Activated naive CD4-positive, alpha-beta T cell (primary cell): ENCODE results near the gene NOD1.
"Not testable (repeated sequence)": the region's sequence is repeated elsewhere in the genome, so short reads cannot be mapped to it uniquely, and the experiment has no call there.

Experiments
- DNase-seq, 4 experiments: peaks; one replicate each; lab custom pipeline; 2025; lab: John Stamatoyannopoulos, UW

NOD1 gene

DNA sequence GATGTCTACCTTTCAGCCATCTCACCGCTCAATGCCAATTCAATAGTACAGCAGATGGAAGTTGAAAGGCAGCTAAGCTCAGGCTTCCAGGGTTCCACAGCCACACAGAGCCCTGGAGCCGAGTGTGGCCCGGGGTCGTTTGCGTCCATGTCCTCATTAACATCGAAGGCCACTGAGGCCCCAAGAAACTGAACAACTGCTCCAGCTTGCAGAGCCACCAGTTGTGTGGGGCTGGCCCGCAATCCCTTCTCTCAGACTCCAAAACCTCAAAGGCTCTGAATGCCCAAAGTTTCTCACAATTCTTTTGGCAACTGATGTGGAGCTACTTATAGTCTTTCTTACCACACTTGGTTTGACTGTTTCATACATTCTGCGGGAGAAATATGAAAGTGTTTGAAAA, 31.1 kb downstream of the NOD1 start:
- DNase-seq, result no peak

DNA sequence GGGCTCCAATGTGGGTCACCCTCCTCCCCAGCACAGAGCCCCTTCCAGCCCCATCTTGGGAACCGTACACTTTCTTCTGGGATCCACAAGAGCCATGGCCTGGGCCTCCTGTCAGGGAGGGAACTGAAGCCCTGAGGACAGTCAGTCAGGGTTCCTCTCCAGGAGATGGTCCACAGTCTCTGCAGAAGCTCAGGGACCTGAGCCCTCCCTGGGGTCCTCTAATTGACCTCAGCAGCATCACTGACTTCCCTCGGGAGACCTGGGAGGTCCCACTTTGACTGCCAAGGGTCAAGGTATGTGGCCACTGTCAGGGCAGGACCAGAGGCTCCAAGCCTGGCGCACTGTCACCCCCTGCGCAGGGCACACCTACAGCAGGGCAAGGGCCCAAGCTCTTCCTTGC, 32.3 kb downstream of the NOD1 start:
- DNase-seq, result no peak

DNA sequence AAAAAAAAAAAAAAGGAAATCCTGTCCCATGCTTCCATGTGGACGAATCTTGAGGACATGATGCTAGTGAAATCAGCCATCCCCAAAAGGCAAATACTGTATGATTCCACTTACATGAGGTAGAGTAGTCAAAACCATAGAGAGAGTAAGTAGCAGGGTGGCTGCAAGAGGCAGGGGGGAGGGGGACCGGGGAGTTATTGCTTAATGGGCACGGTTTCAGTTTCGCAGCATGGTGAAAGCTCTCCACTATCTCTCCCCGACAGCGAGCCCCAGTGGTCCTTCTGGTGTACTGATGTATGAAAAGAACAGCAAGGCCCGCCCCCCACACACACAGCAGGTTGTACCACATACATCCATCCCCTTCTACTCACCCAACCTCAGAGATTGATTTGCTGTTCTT, 32.8 kb downstream of the NOD1 start:
- peak in 3 of 4 experiments; percentile 12 to 62 (median 30) for DNase-seq

DNA sequence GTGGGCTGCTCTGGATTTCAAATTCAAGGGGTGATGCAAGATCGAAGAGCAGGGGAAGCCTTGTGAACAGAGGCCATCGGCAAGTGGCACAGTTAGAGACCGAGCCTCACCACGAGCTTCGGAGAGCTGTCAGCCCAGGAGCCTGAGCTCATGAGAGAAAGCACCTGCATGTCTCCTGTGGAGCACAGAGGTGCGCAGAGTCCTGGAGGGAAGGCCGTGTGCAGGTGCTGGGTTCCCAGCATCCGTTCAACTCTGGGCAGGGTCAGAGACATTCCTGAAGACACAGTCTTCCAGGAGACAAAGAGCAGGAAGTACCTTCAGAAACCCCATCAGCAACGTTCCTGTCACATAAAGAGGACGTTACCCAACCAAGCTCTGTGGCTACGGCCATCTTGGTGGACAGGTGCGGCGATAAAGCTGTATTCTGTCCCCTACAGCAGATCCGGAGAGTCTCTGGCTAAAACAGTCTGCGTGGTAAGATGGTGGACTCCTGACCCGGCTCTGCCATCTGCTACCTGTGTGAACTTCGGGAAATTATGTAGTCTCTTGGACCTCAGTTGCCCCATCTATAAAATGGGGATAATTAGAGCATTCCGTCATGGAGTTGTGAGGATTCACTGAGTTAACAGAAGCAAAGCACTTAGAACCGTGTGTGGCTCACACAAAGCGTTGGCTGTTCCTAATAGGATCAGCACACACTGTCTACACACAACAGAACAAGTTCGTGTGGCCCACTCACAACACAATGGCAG, 40.6 kb downstream of the NOD1 start:
- DNase-seq, result no peak

DNA sequence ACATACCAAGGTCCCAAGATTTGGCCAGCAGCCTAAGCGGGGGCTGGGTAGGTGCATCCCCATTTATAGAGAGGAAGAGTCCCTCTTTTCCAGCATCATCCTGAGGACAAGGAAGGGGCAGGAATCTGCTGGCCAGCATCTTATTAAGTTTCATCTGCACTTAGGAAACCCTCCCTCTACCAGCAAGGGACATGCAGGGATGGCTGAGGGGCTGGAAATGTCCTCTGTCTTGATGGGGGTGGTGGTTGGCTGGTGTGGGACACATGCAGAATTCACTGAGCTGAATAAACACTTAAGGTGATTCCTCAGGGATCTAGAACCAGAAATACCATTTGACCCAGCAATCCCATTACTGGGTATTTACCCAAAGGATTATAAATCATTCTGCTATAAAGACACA, 42.1 kb downstream of the NOD1 start:
- no peak for DNase-seq

DNA sequence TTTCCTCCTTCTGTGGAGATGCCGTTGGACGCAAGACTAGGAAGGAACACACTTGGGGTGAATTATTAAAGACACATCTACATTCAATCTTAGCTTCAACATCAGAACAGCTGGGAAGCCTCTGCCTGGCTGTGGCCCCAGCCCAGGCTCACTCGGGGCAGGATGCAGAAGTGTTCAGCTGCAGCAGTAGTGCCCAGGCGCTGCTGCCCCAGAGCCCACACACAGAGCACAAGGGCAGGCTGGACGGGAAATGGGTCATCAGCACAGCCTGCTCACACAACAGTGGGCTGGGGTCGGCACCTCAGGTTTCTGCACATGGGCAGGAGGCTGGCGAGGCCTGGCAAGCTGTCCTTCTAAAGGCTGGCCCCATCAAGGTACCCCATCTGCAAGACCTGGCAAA, 42.5 kb downstream of the NOD1 start:
- no peak for DNase-seq

DNA sequence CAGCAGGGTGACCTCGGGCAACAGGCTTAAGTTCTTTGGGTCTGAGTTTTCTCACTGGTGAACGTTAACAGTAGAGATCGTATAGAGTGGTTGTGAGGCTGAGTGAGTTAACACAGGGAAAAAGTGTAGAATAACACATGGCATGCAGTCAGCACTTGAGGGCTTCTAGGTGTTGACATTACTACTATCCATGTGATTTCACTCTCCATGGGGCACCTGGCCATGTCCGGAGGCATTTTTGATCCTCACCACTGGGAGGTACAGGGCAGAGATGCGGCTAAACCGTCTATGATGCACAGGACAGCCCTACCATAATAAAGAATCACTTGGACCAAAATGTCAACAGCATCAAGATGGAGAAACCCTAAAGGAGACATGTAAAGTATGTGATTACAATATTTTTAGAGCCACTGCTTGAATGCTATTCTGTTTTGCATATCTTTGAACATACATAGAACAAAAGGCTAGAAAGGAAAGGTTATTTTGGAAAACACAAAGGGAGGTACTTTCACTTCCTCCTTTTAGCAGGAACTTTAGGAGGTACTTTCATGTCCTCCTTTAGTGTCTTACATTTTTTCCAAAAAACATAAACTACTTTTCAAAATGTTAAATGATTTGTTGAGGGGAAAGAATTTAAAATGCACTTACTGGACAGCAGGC, 44.3 kb downstream of the NOD1 start:
- no peak for DNase-seq

DNA sequence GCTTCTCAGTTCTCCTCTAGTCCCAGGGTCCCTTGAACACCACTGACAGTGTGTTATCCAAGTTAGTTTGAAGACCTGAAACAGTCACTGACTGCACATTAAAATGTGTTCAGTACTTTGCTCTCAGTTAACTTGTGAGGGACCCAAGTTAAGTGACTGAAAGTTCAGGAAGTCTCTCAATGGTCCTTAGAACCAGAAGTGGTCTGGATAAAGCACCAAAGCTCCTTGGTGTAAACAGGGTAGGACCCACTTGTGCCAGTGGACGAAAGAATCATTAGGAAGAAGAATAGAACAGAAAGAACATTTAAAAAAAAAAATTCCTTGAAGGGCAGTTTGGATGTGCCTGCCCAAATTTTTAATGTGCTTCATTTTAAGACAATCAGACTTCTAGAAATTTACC, 45.1 kb downstream of the NOD1 start:
- no peak for DNase-seq

DNA sequence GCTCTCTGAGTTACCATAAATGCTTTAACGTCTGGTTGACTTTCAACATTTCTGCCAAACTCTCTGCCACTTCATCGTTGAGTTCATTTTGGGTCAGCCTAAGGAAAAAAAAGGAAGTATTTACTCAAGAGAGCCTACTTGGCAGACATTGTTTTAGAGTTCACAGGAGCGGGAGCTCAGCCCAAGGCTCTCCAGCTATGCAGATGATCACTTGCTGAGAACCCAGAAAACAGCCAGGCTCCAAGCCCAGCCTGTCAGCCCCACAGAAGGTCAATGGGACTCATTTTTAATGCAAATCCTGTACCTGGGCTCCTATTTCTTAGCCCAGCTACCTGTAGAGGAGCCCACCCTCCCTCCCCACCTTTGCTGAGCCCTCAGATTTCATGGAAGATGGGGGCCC, 45.5 kb downstream of the NOD1 start:
- DNase-seq, result no peak

DNA sequence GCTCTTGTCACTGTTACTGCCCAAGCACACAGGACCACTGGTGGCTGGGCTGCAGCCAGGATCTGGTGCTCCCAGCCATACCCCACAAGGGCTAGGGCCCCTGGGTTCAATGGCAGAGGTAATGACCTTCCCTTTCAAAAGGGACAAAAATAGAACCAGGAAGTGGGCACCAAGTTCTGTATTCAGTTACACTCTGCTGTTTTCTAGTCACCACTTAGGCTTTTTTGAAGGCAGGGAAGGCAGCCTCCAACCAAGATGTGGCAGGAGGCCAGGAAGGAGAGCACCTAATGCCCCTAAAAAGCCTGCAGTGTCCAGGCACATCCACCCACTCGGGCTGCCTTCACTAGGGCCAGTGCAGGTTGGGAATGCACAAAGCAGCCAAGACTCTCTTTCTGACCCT, 47.8 kb downstream of the NOD1 start:
- no peak for DNase-seq

DNA sequence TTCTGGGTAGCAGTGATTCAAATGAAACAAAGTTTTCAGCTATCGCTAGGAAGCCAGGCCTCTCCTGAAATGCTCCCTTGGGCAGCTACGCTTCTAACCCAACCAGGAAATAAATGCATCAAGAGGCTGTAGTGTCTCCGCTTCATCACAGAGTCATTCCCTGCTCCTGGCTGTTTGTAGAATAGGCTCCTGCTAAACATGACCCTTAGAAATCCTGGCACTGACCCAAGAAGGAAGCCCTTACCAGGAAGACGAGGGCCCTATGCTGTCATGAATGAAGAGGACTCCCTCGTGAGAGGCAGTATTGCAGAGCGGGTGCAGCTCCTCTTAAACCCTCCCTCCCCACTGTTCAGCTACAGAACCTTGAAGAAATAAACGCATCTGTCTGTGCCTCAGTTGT, 48.3 kb downstream of the NOD1 start:
- DNase-seq, result no peak

DNA sequence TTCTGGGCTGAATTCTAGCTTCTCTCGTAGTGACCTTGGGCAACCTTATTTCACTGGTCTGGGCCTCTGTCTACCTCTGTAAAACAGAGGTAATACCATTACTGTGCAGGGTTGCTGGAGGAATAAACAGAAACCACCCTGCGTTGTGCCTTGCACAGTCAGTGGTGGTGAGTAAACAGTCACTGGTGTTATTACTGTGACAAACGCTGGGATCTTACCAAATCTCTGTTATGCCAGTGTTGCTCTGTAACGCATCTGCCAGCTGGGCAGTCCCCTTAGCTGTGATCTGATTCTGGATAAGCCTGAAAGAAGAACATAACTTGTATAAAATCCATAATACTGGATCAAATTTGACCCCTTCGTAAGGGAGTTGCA, 49.4 kb downstream of the NOD1 start:
- DNase-seq, result no peak

DNA sequence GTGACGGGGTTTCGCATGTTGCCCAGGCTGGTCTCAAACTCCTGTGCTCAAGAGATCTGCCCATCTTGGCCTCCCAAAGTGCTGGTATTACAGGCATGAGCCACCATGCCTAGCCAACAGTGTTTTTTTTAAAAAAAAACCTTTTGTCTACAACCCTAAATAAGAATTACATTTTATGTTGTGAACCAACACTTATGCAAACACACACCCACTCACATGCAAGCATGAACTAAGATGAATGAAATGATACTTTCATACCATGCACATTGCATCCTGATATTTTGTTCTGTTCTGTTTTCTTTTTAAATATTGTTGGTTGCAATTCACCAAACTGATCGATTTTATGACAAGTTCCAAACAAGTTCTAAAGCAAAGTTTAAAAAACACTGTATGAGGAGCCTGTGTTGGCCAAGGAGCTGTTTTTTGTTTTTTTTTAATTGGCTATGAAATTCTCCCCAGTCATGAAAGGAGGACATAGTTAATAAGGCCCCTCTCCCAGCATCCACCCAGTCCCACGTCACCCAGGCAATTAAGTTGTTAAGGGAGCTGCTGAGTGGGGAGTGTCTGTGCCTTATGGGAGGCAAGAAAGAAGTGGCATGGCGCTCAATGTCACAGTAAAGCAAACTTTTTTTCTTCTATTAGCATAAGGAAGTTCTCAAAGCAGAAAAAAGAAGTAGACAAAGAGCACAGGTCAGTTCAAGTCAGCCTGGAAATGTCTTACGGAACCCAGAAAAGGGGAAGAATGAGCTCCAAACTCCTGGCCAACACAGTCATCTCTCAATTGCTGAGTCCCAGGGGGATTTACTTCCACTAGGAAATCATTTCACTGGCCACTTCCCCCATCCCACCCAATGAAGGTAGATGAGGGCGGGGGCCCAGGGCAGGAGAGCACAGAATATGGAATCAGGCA, 50.1 kb downstream of the NOD1 start:
- no peak for DNase-seq

DNA sequence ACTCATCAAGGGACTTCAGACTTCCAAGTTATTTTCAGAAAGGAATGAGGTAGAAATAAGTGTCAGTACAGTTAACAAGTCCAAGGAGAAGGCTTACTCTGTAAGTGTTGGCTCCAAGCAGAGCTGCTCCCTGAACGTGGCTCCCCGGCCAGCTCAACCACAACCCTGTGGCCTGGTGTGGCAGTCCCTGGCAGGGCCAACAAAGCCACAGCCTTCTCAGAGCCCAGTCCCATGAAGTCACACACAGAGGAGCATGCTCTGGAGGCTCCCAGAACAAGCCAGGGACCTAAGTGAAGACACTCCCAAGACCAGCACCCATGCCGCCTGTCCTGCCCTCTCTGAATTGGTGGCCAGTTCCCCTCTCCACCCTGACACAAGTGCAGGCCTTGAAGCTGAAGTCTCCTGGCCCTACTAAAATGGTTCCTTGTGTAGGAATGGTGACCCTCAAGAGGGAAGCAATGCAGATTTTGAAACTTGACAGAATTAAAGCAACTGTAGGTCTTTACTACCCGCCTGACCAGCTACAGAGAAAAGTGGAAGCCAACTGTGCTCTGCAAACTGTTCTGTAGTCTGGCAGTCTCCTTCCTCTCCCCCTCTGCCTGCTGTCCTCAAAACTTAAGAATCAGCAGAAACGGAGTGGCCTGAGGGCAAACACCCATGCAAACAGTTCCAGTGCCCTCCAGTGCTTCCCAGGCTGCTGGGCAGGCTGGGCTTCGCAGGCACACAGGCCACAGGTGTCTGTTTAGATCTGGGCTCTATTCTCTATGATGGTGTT, 51.1 kb downstream of the NOD1 start:
- no peak for DNase-seq

DNA sequence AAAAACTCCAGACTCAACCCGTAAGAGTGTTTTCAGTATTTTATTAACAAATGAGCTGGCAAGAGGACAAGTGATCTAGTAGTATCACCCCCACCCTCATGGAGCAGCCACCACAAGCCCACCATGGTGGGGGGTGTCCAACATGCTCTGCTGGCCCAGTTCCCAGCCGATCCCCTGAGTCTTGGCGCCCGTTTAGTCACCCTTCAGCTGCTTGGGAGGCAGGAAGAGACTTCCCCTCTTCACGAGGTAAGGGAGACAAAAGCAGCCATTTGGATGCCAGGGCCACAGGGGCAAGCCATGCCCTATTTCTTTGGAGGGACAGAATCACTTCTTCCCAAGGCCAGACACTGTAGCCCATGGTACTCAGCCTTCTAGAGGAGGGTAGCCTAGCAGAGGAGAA, 54.1 kb downstream of the NOD1 start:
- DNase-seq, result no peak

DNA sequence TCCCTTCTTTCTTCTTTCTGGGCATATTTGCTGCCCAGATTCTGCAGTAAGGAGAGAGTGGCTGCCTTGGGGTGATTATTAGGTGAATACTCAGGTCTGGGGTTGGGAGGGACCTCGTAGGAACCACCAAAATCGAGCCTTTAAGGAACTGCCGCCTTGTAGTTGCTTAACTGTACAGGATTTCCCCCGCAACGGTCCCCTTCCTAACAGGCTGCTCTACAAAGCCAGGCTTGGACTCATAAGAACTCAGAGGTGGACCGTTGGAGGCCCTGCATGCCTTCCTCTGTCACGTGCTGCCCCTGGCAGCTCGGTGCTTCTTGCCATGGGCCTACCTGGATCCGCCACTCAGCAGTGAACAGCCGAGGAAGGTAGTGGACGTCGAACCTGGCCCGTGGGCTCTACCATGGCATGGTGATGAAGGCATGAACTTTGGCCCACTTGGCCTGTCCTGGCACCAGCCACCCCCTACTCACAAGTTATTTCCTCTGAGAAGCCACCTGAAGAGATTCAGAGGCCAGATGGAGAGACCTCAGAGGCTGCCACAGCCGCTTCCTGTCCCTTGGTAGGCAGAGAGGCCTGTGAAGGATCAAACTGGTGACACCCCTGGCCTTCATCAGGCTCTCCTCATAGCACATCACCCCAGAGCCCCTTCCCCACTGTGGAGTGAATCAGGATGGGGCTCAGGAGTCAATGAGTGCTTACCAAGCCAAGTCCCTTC, 54.6 kb downstream of the NOD1 start:
- DNase-seq, result no peak

DNA sequence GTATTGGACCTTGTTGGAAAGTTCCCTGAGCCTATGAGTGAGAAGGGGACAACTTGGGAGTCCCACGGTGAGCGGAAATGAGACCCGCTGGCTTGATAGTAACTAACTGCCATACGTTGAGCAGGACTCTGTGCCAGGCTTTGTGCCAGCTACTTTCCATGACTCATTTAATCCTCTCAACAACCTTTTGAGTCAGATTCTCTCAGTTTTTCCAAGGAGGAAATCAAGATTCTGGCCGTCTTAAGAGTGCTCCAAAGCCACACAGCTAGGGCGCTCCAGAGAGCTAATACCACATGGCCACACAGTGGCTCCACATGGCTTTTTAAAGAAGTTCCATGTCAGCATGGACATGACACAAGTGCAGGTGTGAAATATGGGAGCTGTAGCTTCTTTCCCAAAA, 55.7 kb downstream of the NOD1 start:
- DNase-seq, result no peak

DNA sequence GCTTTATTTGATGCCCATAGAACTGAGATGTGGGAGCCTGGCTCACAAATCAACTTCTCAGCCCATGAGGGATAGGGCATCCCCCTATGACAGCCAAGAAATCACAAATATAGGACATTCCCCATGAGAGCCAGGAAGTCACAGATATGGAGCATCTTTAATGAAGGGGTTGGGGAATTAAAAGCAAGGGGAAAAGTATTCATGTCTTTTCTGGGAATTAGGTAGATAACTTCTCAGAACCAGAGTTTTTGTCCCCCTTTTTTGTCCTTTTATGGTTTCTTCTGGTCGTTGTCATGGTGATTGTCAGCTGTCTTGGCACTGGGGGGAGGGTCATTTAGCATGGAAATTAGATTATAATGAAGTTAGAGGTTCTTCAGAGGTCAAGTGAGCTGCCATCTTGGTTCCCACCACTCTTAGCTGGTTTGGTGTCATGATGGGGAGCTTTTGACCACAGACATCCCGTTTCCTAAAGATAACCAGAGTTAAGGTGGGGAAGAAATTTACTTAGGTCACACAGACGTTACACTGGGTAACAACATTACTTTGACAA, 56.9 kb downstream of the NOD1 start:
- DNase-seq, result no peak

DNA sequence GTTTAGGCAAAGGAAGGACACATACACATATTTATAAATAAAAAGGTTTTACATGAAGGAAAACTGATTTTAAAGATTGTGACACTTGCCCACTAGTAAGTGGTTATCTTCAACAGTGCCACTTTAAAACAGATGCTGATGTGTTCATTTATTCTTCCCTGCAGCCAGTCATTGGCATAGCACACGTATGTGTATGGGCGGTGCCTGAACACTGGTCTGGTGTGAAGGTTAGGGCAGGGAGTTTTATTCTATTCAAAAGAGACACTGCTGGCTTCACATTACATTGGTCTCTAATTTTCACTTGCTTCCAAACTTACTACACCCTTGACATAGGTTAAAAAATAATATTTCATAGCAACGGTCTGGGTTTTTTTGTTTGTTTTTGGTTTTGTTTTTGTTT, 57.9 kb downstream of the NOD1 start:
- no peak for DNase-seq

DNA sequence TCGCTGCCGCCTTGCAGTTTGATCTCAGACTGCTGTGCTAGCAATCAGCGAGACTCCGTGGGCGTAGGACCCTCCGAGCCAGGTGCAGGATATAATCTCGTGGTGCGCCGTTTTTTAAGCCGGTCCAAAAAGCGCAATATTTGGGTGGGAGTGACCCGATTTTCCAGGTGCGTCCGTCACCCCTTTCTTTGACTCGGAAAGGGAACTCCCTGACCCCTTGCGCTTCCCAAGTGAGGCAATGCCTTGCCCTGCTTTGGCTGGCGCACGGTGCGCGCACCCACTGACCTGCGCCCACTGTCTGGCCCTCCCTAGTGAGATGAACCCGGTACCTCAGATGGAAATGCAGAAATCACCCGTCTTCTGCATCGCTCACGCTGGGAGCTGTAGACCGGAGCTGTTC, 58.5 kb downstream of the NOD1 start:
- not testable (repeated sequence) for DNase-seq

DNA sequence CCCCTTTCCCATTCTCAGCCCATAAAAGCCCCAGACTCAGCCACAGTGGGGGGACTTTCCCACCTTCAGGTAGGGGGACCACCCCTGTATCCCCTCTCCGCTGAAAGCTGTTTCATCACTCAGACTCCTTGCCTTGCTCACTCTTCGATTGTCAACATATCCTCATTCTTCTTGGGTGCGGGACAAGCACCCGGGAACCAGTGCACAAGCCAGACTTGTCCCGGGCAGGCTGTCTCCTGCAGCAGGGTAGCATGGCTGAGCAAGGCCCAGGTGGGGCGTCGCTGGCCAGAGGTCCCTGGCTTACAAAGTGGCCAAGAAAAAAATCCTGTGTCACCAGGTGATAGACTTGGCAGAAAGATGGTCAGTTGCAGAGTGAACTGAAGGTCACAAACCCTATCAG, 64.7 kb downstream of the NOD1 start:
- DNase-seq, result no peak
